Ishikawa (cell line): ENCODE measurements around the gene TM4SF4.

Source experiments
- CEBPB ChIP-seq: IDR thresholded peaks from 2 replicates; pipeline ENCODE4 v1.6.1; 2012
- CREB1 ChIP-seq: IDR thresholded peaks from 2 replicates; pipeline ENCODE4 v1.6.1; 2012; ENCODE audit warnings: low read depth
- EGR1 ChIP-seq: IDR thresholded peaks from 2 replicates; pipeline ENCODE4 v1.6.1; 2012
- EP300 ChIP-seq: IDR thresholded peaks from 2 replicates; pipeline ENCODE4 v1.6.1; 2012; ENCODE audit warnings: borderline replicate concordance
- FOXM1 ChIP-seq: IDR thresholded peaks from 2 replicates; pipeline ENCODE4 v1.6.1; 2012; ENCODE audit warnings: low read depth, borderline replicate concordance
- NFIC ChIP-seq: IDR thresholded peaks from 2 replicates; pipeline ENCODE4 v1.6.1; 2012
- RAD21 ChIP-seq: IDR thresholded peaks from 2 replicates; pipeline ENCODE4 v1.6.1; 2012; ENCODE audit warnings: low read depth
- TAF1 ChIP-seq: IDR thresholded peaks from 2 replicates; pipeline ENCODE4 v1.6.1; 2012; ENCODE audit warnings: low read depth, mild to moderate bottlenecking
- TCF12 ChIP-seq: IDR thresholded peaks from 2 replicates; pipeline ENCODE4 v1.6.1; 2012; ENCODE audit warnings: low read depth
- TEAD4 ChIP-seq: IDR thresholded peaks from 2 replicates; pipeline ENCODE4 v1.6.1; 2012
- YY1 ChIP-seq: IDR thresholded peaks from 2 replicates; pipeline ENCODE4 v1.6.1; 2012; ENCODE audit warnings: low read depth
- ZBTB7A ChIP-seq: IDR thresholded peaks from 2 replicates; pipeline ENCODE4 v1.6.1; 2012; ENCODE audit warnings: low read depth
- TF ChIP-seq, protein P1 (sequence below): IDR thresholded peaks from 2 replicates; pipeline ENCODE4 v1.6.1; 2012
- TF ChIP-seq, protein P2 (sequence below): IDR thresholded peaks from 2 replicates; pipeline ENCODE4 v1.6.1; 2012
- TF ChIP-seq, protein P3 (sequence below): IDR thresholded peaks from 2 replicates; pipeline ENCODE4 v1.6.1; 2012; ENCODE audit warnings: low read depth, mild to moderate bottlenecking

TM4SF4 gene

DNA sequence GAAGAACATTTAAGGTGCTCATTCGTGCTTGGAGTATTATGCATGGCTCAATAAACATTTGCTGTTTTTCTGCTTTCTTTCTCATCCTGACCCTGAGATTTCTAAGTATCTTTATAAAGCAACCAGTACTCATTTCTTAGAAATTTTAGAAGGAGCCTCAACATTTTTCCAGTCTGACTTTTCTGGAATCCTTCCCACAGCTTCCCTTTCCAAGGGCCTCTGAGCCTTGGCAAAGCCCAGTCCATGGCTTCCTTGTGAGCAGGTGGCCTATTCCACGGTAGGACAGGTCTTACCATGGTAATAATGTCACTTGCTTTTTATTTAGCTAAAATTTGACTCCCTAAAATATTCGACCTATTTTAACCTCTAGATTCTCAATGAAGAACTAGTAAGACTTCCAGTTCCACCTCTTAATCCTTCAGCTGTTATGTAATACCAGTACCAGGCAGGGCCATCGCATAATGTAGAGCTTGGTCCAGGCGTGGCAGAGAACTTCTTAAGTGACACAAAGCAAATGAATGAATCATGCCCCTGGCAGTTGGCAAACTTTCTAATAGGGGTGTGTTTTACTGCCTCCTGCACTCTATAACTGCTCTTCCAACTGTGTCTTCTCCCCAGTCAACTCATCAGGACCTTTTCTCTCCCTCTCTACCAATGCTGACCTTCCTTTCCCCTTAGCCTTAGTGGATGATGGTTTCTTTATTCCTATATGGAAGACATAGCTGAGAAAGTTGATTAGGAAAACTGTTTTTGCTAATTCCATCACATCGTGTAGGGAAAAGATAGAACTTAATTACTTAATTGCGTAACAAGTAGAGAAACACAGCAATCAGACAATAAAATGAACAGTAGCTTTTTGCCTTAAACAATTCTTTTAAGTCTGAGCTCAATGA lies 894 bp upstream of the TM4SF4 start:
- no peak for TF ChIP-seq ZBTB7A
- TF ChIP-seq, protein P1, sequence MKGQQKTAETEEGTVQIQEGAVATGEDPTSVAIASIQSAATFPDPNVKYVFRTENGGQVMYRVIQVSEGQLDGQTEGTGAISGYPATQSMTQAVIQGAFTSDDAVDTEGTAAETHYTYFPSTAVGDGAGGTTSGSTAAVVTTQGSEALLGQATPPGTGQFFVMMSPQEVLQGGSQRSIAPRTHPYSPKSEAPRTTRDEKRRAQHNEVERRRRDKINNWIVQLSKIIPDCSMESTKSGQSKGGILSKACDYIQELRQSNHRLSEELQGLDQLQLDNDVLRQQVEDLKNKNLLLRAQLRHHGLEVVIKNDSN: no peak
- peak; percentile 80 for TF ChIP-seq CEBPB
- no peak for TF ChIP-seq FOXM1
- TF ChIP-seq YY1: no peak
- peak; percentile 86 for TF ChIP-seq NFIC
- TF ChIP-seq CREB1: no peak
- TF ChIP-seq, protein P2, sequence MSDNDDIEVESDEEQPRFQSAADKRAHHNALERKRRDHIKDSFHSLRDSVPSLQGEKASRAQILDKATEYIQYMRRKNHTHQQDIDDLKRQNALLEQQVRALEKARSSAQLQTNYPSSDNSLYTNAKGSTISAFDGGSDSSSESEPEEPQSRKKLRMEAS: no peak; the same call in 1 of the 2 replicates
- TF ChIP-seq EP300: peak; percentile 54; the same call in 1 of the 2 replicates
- TF ChIP-seq, protein P3, sequence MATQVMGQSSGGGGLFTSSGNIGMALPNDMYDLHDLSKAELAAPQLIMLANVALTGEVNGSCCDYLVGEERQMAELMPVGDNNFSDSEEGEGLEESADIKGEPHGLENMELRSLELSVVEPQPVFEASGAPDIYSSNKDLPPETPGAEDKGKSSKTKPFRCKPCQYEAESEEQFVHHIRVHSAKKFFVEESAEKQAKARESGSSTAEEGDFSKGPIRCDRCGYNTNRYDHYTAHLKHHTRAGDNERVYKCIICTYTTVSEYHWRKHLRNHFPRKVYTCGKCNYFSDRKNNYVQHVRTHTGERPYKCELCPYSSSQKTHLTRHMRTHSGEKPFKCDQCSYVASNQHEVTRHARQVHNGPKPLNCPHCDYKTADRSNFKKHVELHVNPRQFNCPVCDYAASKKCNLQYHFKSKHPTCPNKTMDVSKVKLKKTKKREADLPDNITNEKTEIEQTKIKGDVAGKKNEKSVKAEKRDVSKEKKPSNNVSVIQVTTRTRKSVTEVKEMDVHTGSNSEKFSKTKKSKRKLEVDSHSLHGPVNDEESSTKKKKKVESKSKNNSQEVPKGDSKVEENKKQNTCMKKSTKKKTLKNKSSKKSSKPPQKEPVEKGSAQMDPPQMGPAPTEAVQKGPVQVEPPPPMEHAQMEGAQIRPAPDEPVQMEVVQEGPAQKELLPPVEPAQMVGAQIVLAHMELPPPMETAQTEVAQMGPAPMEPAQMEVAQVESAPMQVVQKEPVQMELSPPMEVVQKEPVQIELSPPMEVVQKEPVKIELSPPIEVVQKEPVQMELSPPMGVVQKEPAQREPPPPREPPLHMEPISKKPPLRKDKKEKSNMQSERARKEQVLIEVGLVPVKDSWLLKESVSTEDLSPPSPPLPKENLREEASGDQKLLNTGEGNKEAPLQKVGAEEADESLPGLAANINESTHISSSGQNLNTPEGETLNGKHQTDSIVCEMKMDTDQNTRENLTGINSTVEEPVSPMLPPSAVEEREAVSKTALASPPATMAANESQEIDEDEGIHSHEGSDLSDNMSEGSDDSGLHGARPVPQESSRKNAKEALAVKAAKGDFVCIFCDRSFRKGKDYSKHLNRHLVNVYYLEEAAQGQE: no peak
- peak; percentile 55 for TF ChIP-seq TEAD4
- no peak for TF ChIP-seq EGR1
- TF ChIP-seq TCF12: peak; percentile 59
- no peak for TF ChIP-seq RAD21
- no peak for TF ChIP-seq TAF1

DNA sequence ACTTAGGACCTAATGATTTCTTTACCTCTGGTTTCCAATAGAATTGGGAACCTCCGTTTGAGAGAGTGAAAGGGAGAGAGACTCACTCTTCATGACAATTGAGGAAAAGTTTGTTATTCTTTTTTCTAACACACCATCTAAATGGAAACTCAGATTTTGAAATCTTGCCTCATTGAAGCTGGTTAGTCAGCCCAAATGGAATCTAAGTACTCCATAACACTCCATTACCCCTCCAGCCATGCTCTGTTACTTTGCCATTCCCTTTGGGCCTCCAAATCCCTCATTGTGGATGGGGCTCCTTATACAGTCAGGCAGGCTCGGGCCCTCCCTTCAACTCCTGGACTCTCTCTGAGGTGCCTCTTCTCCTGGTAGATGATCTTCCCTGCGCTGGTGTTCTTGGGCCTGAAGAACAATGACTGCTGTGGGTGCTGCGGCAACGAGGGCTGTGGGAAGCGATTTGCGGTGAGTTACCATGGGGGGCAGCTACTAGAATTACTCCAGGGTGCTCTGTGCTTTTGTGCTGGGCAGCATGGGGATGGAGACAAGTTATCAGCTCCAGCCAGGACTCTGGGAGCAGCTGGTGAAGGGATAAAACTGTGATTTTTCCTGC lies 1.1 kb downstream of the TM4SF4 start:
- no peak for TF ChIP-seq CEBPB
- TF ChIP-seq, protein P3: no peak
- TF ChIP-seq FOXM1: no peak
- TF ChIP-seq, protein P2: no peak
- no peak for TF ChIP-seq ZBTB7A
- no peak for TF ChIP-seq TCF12
- TF ChIP-seq, protein P1: no peak
- TF ChIP-seq EP300: no peak
- TF ChIP-seq CREB1: no peak
- no peak for TF ChIP-seq EGR1
- TF ChIP-seq NFIC: no peak
- no peak for TF ChIP-seq TAF1
- no peak for TF ChIP-seq RAD21
- no peak for TF ChIP-seq TEAD4
- no peak for TF ChIP-seq YY1

DNA sequence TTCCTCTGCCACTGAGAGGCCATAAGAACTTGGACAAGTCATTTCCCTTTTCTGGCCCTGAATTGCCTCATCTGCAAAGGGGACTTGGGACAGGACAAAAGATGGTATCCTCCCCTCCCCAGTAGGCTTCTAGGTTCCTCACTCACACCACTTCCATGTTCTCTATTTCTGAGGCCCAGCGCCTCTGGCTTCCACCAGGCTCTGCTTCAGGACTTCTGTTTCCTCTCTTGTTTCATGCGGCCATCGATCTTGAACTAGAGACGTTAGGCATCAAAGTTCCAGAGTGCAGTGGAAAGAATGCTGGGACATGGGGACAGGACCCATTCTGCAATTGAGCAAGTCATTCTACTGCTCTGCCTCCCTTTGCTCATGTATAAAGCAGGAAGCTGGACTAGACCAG lies 1.7 kb downstream of the TM4SF4 start:
- TF ChIP-seq EGR1: no peak
- no peak for TF ChIP-seq TCF12
- TF ChIP-seq NFIC: no peak
- no peak for TF ChIP-seq CREB1
- TF ChIP-seq, protein P3: no peak
- TF ChIP-seq TAF1: no peak
- no peak for TF ChIP-seq TEAD4
